GM21381 (cell line): ENCODE data around the gene APOL1.

Experiments used
- ATAC-seq: cut with Tn5 transposase; IDR thresholded peaks from one replicate; pipeline ENCODE4 v1.9.1; 2021; ENCODE audit warnings: mild to moderate bottlenecking, moderate library complexity; ENCODE audit not compliant: unreplicated experiment

APOL1 gene

DNA sequence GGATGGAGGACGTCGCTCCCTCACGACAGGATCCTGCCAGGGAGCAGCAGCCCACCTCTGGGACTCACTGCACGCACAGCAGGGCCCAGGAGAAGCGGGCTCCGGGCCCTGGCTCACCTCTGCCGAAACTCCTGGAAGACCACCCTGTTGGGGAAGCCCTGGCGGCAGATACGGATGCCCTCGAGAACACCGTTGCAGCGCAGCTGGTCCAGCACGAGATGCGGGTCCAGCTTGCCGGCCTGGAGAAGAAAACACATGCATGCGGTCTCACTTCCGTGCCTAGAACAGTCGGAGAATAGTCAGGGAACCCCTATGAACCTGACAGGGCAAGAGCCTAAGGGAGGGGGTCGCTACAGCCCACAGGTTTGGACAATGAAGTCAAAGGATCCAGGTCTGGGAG lies 52.9 kb downstream of the APOL1 start:
- no peak for ATAC-seq

DNA sequence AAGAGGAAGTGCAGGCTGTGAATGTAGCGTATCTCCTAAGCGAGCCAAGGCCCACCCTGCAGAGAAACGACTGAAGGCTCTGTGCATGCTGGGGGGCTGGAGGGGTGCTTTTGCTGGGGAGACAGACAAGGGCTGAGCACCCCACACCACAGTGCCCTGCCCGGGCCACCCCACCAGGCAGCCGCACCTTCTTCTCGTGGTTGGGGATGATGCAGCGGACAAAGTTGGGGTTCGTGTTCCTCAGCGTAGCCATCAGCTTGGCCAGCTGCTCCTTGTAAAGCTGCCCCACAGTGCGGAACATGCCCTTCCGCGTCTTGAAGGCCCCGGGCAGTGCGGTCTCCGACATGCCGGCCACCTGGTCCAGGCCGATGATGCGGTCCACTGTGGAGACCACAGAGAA lies 53.3 kb downstream of the APOL1 start:
- ATAC-seq = no peak

DNA sequence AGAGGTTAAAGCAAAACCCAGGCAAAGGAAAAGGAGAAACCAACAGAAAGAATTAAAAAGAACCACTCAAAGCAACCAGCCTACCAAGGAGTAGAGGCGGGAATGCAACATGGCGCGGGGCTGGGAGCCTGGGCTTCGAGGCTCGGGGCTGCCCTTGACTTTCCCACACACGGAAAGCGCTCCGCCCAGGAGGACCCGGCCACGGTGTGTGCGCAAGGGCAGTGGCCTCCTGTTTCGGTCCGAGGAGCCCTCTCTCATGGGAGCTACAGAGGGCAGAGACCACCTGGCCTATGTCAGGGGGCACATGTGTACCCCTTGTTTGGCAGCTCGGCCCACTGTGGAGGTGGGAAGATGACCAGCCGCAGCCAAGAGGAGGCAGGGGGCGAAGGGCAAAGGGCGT lies 55.9 kb downstream of the APOL1 start:
- no peak for ATAC-seq

DNA sequence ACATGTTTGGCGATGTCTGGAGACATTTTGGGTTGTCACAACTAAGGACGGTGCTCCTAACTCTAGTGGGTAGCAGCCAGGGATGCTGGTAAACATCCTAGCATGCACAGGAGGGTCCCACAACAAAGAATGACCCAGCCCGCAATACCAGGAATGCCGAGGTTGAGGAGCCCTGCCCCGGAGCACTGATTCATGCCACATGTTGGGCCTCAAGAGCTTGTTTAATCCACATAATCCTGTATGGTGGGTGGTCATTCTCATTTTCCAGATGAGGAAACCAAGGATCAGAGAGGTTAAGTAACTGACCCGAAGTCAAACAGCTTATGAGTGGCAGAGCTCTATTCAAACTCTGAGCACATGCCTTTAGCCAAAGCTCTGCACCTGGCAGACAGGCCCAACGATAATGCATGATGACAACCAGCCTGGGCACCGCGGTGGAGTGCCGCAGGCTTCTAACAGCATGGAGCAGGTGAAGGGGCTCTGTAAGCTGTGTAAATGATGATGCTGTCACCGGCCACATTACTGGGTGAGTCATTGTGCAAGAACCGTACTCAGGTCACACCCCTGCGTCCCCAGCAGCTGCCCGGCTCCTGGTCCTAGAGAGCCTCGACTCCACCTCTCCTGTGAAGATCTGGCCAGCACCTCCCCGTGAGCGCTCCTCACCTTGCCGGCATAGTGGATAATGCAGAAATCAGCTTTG lies 58.6 kb downstream of the APOL1 start:
- ATAC-seq = no peak

DNA sequence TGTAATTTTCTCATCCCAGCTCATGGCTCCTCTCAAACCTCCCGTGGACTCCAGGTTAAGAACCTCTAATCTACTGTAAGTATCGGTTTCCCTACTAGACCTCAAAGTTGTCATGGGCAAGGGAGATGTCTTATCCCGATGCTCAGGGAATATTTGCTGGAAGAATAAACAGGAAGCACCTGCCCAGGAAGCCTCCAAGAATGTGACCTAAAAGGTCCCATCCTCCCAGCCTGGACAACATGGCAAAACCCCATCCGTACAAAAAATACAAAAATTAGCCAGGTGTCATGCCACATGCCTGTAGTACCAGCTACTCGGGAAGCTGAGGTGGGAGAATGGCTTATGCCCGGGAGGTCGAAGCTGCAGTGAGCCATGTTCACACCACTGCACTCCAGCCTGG lies 62.4 kb downstream of the APOL1 start:
- ATAC-seq = no peak

DNA sequence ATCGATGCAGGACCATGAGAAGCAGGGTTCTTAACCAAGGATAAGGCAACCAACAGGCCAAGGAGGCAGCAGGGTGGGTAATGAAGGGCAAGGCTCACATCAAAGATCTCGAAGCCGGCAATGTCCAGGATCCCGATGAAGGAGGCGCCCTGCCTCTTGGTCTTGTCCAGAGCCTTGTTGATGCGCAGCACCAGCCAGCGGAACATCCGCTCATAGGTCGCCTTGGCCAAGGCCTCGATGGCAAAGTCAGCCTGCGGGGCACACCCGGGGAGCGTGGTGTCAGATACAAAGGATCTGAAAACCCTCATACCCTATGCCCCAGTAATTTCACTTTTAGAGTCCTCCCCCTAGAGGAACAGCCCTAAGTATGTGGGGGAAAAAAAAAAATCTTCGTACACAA lies 63.5 kb downstream of the APOL1 start:
- no peak for ATAC-seq
